Peyer's patch (tissue), 4 donors: Measurements from ENCODE around the gene NFS1.

Experiments used
- POLR2A ChIP-seq, 2 donors: fragments of 450-650 bp; IDR thresholded peaks; one replicate each; pipeline ENCODE4 v1.5.1; 2017; ENCODE audit warnings: antibody characterized with exemption in 2 of 2, mild to moderate bottlenecking in 2 of 2, moderate library complexity in 2 of 2
- TF ChIP-seq, protein P1 (sequence below), 6 experiments: fragments of 450-650 bp in 4 of 6; fragments of 200-600 bp in 2 of 6; sonication (generic) in 1 of 6; IDR thresholded peaks; one replicate each; pipeline ENCODE4 v1.5.1; 2017 to 2019; ENCODE audit warnings: antibody characterized with exemption in 6 of 6, mild to moderate bottlenecking in 3 of 6, moderate library complexity in 1 of 6

DNA sequence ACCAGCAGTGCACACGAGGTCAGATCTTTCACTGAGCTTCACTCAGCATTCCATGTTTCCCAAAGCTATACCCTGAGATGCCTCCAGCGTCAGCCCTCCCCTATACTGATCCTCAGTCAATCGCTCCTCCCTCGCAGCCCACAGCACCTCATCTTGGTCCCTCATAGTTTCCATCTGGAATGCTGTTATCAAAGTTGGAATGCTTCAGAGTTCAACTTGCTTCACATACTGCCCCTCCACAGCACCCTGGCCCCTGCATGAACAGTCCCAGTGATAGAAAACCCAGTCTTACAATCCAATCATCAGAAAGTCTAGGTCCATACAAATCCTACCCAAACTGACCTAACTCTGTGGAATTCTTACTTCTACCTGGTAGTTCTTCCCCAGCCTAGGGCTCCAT lies 63.5 kb downstream of the NFS1 start:
- TF ChIP-seq, protein P1, sequence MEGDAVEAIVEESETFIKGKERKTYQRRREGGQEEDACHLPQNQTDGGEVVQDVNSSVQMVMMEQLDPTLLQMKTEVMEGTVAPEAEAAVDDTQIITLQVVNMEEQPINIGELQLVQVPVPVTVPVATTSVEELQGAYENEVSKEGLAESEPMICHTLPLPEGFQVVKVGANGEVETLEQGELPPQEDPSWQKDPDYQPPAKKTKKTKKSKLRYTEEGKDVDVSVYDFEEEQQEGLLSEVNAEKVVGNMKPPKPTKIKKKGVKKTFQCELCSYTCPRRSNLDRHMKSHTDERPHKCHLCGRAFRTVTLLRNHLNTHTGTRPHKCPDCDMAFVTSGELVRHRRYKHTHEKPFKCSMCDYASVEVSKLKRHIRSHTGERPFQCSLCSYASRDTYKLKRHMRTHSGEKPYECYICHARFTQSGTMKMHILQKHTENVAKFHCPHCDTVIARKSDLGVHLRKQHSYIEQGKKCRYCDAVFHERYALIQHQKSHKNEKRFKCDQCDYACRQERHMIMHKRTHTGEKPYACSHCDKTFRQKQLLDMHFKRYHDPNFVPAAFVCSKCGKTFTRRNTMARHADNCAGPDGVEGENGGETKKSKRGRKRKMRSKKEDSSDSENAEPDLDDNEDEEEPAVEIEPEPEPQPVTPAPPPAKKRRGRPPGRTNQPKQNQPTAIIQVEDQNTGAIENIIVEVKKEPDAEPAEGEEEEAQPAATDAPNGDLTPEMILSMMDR (IDR thresholded peaks at IDR 0.05) = no peak
- TF ChIP-seq POLR2A (IDR thresholded peaks at IDR 0.05) = no peak
